T47D (cell line): ENCODE data around the gene RGS19.

Experiments used
- DNase-seq, 2 experiments: peaks; one replicate each; pipeline versions ENCODE4 v3.0.0 to v3.0.0-alpha.2; 2011 to 2012; ENCODE audit warnings: low read depth in 1 of 2, low spot score in 1 of 2
- JUND ChIP-seq: IDR thresholded peaks from 2 replicates; pipeline ENCODE4 v1.6.1; 2012; ENCODE audit warnings: low read depth
- in situ Hi-C: cut with HindIII; loops from 2 replicates; pipeline ENCODE4 v1.10.0; 2016; ENCODE audit warnings: low sequenced_read_pairs, low pct_unique_long_range_greater_than_20kb

Gene RGS19

DNA sequence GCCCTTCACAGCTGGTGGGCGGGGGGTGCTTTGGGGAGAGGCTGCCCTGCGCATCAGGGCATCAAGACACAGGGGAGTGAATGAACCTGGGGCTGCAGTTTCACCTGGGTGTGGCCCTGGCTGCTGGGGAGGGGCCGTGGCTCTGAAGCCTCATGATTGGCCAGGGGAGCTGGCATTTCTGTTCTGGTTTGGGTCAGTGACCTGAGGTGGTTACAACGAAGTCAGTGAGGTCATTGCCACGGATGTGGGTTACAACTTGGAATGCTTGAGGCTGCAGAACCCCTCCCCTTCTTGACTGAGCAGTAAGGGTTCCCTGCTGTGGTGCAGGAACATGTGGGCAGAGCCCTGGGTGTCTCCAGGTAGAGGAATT, 13.4 kb downstream of the RGS19 start:
- DNase-seq: peak in 1 of 2 experiments; percentile 67
- no peak for TF ChIP-seq JUND
- in situ Hi-C loops: no loop called here

DNA sequence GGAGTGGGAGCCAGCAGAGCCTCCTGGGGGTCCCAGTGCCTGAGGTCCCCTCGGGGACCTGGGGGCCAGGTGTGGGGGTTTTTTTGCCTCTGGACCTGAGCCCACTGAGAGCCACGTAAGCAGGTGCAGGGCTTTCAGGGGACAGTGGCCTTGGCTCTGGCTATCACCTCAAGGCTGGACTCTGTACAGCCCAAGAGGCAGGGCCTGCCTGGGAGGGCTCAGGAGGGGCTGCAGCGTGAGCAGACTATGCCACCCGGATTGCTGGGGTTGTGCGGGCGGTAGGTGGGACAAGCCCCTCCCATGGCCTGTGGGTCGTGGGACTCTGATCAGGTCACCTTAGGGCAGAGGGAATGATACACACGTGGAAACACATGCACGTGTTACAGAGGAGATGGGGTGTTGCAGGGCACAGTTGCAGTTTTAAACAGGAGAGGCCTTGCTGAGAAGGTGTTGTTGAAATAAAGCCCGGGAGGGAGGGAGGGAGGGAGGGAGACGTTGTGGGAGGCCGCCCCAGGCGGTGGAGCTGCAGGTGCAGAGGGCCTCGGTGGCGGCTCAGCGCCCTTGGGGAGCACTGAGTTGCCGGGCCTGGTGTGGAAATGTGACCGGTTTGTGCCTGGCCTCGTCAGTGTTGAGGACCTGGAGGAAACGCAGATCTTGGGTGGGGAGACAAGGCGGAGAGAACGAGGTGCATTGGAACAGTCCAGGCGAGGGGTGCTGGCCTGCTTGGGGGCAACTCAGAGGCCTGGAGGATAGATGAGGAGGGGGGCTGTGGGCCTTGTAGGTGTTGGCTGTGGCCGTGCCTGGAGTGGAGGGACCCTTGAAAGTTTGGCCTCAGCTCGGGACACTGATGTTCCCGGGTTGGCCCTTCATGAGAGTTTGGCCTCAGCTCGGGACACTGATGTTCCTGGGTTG, 14.0 kb downstream of the RGS19 start:
- TF ChIP-seq JUND: no peak
- in situ Hi-C loops: no loop called here

GRCh38 chr20:64064145-64064698, 15.1 kb downstream of the RGS19 start:
- in situ Hi-C loops: no loop called here
- DNase-seq: no peak
- no peak for TF ChIP-seq JUND

More for the DNA sequence above, 14.0 kb downstream of the RGS19 start:
- no peak for DNase-seq

DNA sequence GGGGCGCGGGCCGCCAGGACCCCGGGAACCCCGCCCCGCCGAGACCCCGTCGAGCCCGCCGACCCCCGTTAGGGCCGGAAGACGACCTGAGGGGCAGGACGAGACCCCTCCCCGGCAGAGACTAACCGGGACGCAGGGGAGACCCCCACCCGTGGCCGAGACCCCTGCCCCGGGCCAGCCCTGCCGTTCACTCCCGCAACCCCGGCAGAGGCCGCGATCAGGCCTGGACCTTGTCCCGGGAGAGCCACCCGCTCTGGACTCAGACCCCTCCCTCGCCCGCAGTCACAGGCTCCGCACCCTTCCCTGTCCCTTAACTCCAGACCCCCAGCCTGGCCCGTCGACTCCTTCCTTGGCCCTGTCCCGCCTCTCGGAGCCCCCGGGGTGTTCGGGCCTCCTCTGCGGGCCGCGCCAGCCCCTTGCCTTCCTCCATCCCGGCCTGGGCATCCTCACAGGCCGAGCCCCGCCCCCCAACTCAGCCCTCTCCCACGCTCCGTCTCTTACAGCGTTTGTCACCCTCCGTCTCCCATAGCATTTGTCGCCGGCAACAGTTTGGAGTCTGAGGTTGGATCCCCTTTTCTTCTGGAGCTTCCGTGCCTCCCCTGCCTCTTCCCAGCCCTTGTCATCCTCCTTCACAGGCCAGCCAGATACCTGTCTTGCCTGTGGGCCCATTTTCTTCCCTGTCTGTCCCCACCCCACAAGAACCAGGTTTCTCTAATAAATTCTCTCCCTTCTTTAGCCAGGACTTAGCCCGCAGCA, 15.8 kb downstream of the RGS19 start:
- in situ Hi-C loops: no loop called here
- no peak for DNase-seq
- TF ChIP-seq JUND: no peak

DNA sequence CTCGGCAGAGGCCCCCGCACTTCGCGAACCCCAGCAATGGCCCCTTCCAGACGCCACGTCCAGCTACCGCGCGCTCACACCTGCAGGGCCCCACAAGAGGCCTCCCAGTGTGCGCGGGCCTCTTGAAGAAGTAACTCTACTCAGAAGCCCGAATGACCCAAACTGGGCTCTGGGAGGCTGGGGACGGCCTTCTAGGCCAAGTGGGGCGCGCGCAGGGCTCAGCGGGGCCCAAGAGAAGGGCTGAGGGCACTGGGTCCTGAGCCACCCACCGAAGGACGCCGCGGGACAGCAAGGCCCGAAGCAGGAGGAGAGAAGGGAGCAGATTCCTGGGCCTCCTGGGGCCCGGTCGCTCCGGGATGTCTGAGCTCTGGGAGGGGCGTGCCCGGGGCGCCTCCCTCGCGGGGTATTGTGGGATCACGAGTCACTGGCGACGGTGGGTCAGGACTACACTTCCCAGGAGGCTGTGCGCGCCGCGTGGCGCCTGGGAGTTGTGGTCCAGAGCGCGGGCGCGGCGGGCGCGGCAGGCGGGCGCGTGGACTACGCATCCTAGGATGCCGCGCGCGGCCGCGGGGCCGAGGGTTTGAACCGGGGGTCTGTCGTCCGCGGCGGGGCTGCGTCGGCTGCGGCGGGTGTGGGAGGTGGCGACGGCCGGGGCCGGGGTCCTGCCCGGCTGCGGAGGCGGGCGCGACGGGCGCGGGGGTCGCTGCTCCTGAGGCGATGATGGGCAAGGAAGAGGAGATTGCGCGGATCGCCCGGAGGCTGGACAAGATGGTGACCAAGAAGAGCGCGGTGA, 16.5 kb downstream of the RGS19 start, which contains the start of gene TCEA2:
TCEA2 (plus strand) TSS at position 603 of the 793 bp plus-strand sequence; CDS start at position 718, 115 bp downstream.
- in situ Hi-C loops: no loop called here
- peak; percentile 99 for DNase-seq
- TF ChIP-seq JUND: no peak

GRCh38 chr20:64062276-64062595, 17.1 kb downstream of the RGS19 start:
- in situ Hi-C loops: no loop called here
- no peak for DNase-seq
- no peak for TF ChIP-seq JUND

GRCh38 chr20:64058536-64058935, 20.8 kb downstream of the RGS19 start:
- in situ Hi-C loops: no loop called here
- no peak for TF ChIP-seq JUND
- no peak for DNase-seq

GRCh38 chr20:64057628-64058498, 21.5 kb downstream of the RGS19 start:
- no peak for TF ChIP-seq JUND
- in situ Hi-C loops: no loop called here
- peak; percentile 80 to 96 for DNase-seq

- no peak for DNase-seq
- in situ Hi-C loops: no loop called here
- TF ChIP-seq JUND: no peak
Measured at GRCh38 chr20:64056889-64057627, 22.3 kb downstream of the RGS19 start.

DNA sequence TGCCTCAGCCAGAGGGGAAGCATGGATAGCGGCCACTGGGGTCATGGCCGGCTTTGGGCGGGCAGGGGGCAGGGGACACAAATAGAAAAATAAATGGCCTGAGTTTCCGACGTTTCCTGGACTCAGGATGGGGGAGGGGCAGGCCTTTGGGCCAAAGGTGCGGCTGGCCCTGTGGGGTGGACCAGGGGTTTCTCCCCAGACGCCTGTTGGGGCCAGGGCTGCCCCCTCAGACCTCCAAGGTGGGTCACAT, 22.8 kb downstream of the RGS19 start:
- DNase-seq: no peak
- in situ Hi-C loops: no loop called here
- no peak for TF ChIP-seq JUND
